ENCODE results near the gene ARRB1. TPM values are rescaled to one million over a fixed set of nuclear protein-coding genes. Genes with fewer than 3 reads are reported as not detected.
"Not testable (repeated sequence)": the region's sequence is repeated elsewhere in the genome, so short reads cannot be mapped to it uniquely, and the experiment has no call there.

The ARRB1 gene
- total and polyA plus RNA-seq, 8 donors, result 41.7 to 150 (median 63.2) TPM

DNA sequence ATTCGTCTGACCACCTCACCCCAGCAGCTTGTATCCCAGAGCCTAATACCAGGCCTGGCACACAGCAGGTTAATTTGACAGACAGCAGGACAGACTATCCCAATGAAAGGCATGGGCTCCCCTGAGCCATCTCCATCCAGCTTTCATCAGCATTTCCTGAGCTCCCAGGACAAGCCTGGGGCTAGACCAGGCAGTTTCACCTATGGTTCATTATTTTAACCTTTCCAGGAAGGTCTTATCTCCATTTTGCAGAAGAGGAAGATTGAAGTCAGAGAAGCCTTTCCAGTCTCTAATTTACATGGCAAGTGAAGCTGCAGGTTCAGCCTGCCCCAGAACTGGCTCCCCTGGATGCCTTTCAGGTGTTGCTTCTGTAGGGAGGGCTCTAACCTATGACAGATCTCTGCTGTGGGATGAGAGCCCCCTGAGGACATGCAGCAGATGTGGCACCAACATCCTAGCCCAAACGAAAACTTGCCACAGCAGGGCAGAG, 17.0 kb downstream of the ARRB1 start:
- no peaks in the 10 kb centered on the region for H3K27me3 ChIP-seq
- H3K36me3 ChIP-seq, result no peaks in the 10 kb centered on the region
- H3K27ac ChIP-seq, result peak overlapping the region in 1 of 2 donors; percentile 96
- peaks cover 49 to 94% of the 10 kb centered on the region in 2 donors for H3K4me1 ChIP-seq
- no peak overlapping the region for H3K4me3 ChIP-seq
- TF ChIP-seq, protein P1, sequence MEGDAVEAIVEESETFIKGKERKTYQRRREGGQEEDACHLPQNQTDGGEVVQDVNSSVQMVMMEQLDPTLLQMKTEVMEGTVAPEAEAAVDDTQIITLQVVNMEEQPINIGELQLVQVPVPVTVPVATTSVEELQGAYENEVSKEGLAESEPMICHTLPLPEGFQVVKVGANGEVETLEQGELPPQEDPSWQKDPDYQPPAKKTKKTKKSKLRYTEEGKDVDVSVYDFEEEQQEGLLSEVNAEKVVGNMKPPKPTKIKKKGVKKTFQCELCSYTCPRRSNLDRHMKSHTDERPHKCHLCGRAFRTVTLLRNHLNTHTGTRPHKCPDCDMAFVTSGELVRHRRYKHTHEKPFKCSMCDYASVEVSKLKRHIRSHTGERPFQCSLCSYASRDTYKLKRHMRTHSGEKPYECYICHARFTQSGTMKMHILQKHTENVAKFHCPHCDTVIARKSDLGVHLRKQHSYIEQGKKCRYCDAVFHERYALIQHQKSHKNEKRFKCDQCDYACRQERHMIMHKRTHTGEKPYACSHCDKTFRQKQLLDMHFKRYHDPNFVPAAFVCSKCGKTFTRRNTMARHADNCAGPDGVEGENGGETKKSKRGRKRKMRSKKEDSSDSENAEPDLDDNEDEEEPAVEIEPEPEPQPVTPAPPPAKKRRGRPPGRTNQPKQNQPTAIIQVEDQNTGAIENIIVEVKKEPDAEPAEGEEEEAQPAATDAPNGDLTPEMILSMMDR (IDR thresholded peaks at IDR 0.05), result no peak
- intact Hi-C loops (cut with DNase I), result no loop called here
- no peaks in the 10 kb centered on the region for H3K9me3 ChIP-seq
- DNase-seq (no peak), ATAC-seq (no peak)

DNA sequence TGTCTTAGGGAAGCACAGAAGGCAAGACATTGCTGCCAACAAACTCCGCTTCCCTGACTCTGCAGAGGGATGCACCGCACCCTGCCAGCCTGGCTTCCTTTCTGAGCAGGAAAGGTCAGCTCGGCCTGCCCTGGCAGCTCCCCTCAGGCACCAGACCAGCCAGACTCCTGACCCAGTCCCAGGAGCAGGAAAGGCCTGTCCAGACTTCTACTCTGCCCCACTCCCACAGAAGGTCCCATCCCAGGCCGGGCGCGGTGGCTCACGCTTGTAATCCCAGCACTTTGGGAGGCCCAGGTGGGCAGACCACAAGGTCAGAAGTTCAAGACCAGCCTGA, 17.7 kb downstream of the ARRB1 start:
- H3K9me3 ChIP-seq, result no peaks in the 10 kb centered on the region
- H3K36me3 ChIP-seq, result no peaks in the 10 kb centered on the region
- H3K4me1 ChIP-seq, result peaks cover 46 to 94% of the 10 kb centered on the region in 2 donors
- ATAC-seq (no peak), DNase-seq (no peak)
- no peak overlapping the region for H3K4me3 ChIP-seq
- H3K27ac ChIP-seq, result peak overlapping the region in 1 of 2 donors; percentile 20
- intact Hi-C loops (cut with DNase I), result no loop called here
- TF ChIP-seq, protein P1 (IDR thresholded peaks at IDR 0.05), result no peak
- no peaks in the 10 kb centered on the region for H3K27me3 ChIP-seq

DNA sequence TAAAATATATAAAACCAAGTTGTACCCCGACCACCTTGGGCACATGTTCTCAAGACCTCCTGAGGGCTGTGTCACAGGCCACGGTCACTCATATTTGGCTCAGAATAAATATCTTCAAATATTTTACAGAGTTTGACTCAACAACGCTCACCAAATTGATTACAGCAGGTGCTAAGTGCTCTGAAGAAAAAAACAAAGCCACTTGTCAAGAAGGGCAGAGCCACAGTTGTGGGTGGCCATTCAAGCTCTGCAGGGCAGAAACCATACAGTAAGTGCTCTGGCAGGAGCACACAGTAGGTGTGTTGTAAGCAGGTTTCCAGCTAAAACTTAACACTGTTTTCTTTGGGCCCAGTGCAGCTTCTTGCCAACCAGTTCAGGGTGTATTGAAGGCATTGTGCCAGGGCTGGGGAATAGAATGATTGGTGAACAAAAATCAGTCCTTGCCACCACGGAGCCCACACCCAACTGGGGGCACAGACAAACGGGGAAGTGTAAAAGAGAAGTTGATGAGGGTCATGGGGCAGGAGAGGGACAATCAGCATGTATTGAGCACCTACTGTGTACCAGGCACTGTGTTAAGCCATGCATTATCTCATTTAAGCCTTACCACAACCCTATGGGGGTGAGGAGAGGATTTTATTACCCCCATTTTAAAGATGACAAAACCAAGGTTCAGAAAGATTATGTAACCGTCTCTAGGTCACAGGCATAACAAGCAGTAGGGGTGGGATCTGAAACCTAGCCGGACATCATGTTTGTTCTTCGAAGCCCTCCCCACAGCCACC, 18.2 kb downstream of the ARRB1 start:
- ATAC-seq, result no peak

DNA sequence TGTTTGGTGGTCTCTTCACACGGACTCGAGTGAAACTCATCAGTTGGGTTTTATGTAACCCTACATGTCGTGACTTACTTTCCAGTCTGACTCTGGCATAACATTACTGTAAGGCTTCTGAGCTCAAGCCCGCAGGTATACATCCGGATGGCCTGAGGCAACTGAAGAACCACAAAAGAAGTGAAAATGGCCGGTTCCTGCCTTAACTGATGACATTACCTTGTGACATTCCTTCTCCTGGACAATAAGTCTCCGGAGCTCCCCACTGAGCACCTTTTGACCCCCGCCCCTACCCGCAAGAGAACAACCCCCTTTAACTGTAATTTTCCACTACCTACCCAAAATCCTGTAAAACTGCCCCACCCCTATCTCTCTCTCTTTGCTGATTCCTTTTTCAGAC, 19.7 kb downstream of the ARRB1 start:
- Histone ChIP-seq H3K4me1 (peaks cover 34 to 93% of the 10 kb centered on the region in 2 donors), H3K27ac (peak overlapping the region in 1 of 2 donors; percentile 20)
- DNase-seq; H3K36me3 ChIP-seq; H3K9me3 ChIP-seq; H3K4me3 ChIP-seq; H3K27me3 ChIP-seq; intact Hi-C loops (cut with DNase I); ATAC-seq: not testable (repeated sequence)

More for the DNA sequence above, 18.2 kb downstream of the ARRB1 start:
- no peak for DNase-seq
- H3K27me3 ChIP-seq, result no peaks in the 10 kb centered on the region
- H3K9me3 ChIP-seq, result no peaks in the 10 kb centered on the region
- peaks cover 46 to 94% of the 10 kb centered on the region in 2 donors for H3K4me1 ChIP-seq
- H3K36me3 ChIP-seq, result no peaks in the 10 kb centered on the region
- TF ChIP-seq, protein P1 (IDR thresholded peaks at IDR 0.05), result no peak
- H3K4me3 ChIP-seq, result no peak overlapping the region
- H3K27ac ChIP-seq, result peak overlapping the region in 1 of 2 donors; percentile 20
- intact Hi-C loops (cut with DNase I), result no loop called here

DNA sequence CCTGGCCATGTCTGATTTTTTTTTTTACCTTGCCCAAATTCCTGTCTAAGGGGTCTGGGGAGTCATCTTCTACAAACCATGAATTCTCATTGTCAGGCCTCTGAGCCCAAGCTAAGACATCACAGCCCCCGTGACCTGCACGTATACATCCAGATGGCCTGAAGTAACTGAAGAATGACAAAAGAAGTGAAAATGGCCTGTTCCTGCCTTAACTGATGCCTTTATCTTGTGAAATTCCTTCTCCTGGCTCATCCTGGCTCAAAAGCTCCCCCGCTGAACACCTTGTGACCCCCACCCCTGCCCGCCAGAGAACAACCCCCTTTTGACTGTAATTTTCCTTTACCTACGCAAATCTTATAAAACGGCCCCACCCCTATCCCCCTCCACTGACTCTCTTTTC, 20.2 kb downstream of the ARRB1 start:
- DNase-seq; H3K36me3 ChIP-seq; intact Hi-C loops (cut with DNase I); H3K9me3 ChIP-seq; ATAC-seq; H3K4me3 ChIP-seq; H3K27me3 ChIP-seq: not testable (repeated sequence)
- Histone ChIP-seq H3K27ac (peak overlapping the region in 1 of 2 donors; percentile 70), H3K4me1 (peaks cover 35 to 93% of the 10 kb centered on the region in 2 donors)

DNA sequence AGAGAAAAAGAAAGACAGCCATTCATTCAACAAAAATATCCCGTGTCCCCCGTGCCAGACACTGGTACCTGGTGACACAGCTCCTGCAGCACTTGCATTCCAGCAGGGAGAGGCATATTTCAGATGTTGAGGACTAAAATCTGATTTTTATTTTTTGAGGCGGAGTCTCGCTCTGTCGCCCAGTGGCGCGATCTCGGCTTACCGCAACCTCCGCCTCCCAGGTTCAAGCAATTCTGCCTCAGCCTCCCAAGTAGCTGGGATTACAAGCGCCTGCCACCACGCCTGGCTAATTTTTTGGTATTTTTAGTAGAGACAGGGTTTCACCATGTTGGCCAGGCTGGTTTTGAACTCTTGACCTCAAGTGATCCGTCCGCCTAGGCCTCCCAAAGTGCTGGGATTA, 20.6 kb downstream of the ARRB1 start:
- H3K36me3 ChIP-seq; intact Hi-C loops (cut with DNase I); ATAC-seq; H3K4me3 ChIP-seq; H3K9me3 ChIP-seq; DNase-seq; H3K27me3 ChIP-seq: not testable (repeated sequence)
- peaks cover 40 to 93% of the 10 kb centered on the region in 2 donors for H3K4me1 ChIP-seq
- H3K27ac ChIP-seq, result peak overlapping the region; percentile 69 to 70

Data from left lung (tissue), 10 donors.